NCI-H2107 (cell line): ENCODE measurements around the gene SLC26A11.
A peak's percentile ranks its signal among the peaks of the same experiment; 100 is the strongest.
"Not testable (repeated sequence)": the region's sequence is repeated elsewhere in the genome, so short reads cannot be mapped to it uniquely, and the experiment has no call there.

ENCODE experiments used
- DNase-seq: peaks from one replicate; lab custom pipeline; 2025; lab: John Stamatoyannopoulos, UW

The SLC26A11 gene

DNA sequence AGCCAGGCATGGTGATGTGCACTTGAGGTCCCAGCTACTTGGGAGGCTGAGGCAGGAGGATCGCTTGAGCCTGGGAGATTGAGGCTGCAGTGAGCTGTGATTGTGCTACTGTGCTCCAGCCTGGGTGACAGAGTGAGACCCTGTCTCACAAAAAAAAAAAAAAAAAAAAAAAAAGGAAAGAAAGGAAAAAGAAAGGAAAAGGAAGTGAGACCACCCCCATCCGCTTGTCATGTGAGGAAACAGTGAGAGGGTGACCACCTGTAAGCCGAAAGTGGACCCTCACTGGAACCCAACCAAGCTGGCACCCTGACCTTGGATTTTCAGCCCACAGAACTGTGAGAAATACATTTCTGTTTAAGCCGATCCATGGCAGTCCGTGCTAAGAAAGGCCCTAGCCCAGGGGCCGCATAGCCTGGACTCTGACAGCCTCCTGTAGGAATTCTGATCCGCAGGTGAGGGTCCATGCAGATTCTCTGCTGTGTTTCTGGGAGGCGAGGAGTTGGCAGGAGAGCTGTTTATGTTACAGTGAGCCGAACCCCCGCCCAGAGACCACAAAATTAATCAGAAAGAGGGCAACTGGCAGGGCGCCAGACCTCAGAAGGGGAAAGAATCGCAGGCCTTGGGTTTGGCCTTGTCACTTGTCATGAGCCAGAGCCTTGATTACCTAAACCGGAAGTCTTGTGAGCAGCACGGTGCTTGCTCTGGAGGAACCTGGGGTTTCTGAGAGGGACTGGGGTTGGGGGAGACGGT, 1.0 kb upstream of the SLC26A11 start:
- DNase-seq, result peak; percentile 65

DNA sequence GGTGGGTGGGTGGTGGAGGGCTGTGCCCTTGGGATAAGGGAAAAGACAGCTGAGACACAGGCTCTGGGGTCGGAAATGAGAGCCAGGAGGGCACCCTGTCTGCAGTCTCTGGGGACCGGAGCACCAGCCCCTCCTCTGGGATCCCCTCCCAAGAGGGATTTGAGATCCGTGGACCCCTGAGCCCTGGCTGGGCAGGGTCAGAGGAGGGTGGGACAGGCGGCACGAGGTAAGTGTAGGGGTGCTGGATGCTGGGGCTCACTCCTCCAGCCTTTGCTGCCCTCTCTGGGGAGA, 519 bp upstream of the SLC26A11 start:
- DNase-seq, result no peak

DNA sequence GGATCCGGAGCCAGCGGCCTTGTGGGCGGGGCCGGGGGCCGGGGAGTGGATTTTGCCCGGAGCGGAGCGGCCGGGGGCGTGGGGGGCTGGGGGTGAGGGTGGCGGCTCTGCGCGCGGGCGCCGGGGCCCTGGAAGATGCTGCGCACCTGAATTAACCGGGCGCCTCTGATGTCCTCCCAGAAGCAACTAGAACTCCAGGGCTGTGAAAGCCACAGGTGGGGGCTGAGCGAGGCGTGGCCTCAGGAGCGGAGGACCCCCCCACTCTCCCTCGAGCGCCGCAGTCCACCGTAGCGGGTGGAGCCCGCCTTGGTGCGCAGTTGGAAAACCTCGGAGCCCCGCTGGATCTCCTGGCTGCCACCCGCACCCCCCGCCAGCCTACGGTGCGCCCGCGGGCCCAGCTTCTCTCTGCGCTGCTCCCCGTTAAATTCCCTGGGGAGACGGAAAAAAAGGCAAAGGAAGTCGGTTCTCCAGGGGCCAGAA, 549 bp downstream of the SLC26A11 start:
- DNase-seq, result no peak

DNA sequence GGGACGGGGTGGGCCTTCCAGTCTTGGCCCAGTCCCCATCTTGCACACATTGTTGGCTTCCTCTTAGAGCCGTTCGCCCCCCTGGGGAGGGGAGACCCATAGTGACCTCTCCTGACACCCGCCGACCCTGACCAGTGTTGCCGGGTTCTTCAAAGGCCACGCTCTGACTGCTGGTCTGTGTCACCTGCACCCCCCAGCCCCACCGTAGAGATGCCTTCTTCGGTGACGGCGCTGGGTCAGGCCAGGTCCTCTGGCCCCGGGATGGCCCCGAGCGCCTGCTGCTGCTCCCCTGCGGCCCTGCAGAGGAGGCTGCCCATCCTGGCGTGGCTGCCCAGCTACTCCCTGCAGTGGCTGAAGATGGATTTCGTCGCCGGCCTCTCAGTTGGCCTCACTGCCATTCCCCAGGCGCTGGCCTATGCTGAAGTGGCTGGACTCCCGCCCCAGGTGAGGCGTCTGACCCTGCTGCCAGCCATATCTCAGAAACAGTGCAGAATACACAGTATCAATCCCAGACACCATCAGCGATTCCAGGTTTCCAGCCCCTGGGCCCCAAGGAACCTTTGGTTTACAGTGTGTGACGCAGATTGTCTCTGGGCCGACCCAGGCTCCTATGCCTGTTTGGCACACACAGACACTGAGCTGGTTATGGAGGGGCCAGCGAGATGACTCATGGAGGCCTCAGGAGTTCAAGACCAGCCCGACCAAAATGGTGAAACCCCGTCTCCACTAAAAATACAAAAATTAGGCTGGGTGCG, 1.3 kb downstream of the SLC26A11 start:
- DNase-seq, result no peak

DNA sequence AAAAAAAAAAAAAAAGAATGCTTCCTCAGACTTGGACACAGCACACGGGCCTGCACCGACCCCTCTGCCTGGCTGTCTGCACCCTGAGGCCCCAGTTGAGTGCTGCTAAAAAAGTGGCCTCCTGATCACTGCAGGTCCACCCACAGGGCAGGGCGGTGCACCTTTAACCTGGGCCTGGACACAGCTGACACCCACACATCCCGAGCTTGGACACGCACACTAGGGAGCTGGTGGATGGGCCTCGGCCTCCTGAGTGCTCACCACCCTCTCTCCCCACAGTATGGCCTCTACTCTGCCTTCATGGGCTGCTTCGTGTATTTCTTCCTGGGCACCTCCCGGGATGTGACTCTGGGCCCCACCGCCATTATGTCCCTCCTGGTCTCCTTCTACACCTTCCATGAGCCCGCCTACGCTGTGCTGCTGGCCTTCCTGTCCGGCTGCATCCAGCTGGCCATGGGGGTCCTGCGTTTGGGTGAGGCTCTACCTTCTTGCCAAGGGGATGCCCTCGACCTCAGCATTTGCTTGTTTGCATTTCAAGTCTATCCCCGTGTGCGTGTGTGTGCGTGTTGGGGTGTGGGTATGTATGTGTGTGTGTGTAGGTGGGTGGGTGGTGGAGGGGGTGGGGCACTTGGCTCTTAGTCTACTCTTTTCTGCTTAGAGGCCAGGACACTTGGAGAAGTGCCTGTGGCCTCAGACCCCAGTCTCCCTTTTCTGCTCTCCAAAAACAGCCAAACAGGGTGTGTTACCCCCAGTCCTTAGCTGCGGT, 2.3 kb downstream of the SLC26A11 start:
- DNase-seq, result no peak

DNA sequence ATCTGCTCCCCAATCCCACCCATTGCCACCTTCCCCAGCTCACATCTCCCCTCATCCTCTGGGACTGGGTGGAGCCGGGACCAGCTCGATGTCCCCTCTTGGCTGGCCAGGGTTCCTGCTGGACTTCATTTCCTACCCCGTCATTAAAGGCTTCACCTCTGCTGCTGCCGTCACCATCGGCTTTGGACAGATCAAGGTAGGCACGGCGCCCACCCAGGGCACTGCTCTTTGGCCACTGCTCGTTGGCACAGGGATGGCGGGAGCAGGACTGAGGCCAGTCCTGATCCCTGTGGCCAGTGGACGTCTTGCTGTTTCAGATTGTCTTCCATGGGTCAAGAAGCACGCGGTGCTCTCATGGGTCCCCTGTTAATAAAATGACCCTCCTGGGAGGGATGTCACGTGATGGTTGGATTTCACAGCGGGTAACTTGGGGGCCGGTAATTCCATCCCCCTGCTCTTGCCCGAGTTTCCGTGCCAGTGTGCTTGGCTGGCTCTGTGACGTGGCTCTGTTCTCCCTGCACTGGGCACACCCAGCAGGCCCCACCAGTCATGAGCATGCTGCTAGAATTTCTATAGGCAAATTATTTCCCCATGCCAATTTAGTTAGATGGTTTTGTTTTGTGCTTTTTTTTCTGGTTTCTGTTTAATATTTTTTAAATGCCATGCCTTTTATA, 3.1 kb downstream of the SLC26A11 start:
- DNase-seq, result no peak

DNA sequence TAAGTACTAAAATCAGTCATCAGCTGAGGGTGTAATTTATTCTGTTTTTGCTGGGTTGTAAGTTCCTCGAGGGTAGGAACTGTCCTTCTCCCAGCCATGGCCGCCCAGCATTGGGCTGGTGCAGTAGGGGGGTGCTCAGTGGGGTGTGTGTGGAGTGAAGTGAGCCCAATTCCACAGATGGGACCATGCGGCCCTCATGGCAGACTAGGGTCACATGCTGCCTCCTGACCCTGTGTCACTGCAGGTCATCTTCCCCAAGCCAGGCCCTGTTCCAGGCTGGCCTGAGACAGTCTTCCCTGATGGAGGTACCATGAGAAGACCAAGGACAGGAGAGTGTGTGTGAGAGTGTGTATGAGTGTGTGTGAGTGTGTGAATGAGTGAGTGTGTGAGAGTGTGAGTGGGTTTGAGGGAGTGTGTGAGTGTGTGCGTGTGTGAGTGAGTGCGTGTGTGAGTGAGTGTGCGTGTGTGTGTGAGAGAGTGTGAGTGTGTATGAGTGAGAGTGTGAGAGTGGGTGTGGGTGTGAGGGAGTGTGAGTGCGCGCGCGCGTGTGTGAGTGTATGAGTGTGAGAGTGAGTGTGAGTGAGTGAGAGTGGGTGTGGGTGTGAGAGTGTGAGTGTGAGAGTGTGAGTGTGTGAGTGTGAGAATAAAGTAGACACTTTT, 3.7 kb downstream of the SLC26A11 start:
- DNase-seq, result no peak

DNA sequence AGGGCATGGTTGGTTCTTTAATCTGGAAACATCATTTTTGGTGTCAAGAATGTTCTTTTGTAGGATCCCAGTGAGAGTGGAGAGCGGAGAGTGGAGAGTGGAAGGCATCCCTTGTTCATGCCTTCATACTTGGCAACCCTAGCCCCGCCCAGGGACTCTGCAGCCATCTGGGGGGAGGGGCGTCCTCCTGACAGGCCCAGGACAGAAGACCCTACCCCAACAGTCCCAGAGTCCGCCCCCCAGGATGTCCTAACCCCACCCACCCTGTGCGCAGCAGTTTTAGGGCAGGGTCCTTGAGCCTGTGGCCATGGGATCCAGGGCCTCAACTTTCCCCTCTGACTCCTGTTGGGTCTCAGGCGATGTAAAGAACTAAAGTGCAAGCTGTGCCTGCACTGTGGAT, 4.5 kb downstream of the SLC26A11 start:
- DNase-seq, result no peak

DNA sequence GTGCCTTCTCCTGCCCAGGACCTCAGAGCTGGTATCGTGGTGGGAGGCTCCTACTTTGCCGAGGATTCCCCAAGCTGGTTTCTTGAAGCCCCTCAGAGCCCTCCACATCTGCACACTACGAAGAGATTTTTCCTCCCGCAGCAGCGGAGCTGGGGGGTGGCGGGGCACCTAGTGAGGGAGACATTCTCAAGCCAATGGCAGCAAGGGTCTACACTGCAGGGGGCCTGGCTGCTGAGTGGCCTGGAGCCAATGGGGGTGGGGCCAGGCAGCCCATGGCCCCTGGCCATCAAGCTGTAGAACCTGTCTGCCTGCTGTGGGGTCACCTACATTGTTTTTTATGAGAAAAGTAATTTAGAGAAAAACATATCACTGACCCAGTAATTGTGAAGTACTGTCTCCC, 5.0 kb downstream of the SLC26A11 start:
- DNase-seq, result no peak

DNA sequence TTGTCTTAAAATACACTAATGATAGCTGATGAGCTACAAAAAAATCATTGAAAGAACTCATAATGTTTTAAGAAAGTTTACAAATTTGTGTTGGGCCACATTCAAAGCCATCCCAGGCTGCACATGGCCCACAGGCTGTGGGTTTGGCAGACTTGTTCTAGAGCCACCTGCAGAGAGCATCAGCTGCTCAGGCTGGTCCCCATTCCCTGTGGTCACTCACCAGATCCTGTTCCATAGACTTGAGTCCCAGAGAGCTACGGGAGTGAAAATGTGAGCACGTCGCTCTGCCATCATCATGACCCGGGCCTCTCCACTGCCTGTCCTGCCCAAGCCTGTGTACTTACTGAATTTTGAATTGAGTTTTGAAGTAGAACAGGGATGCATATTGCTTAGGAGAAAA, 6.9 kb downstream of the SLC26A11 start:
- DNase-seq, result no peak

DNA sequence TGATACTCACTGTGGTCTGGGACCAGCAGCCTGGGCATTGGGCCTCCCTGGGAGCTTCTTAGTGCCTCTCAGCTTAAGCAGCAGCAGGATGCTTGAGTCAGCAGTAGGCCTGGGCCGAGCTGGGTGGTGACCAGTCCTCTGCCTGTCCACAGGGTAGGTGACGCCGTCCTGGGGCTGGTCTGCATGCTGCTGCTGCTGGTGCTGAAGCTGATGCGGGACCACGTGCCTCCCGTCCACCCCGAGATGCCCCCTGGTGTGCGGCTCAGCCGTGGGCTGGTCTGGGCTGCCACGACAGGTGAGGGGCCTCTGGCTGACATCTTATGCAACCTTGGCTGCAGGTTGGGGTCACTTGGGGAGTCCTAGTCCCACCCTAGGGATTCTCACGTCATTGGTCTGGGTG, 7.4 kb downstream of the SLC26A11 start:
- no peak for DNase-seq

DNA sequence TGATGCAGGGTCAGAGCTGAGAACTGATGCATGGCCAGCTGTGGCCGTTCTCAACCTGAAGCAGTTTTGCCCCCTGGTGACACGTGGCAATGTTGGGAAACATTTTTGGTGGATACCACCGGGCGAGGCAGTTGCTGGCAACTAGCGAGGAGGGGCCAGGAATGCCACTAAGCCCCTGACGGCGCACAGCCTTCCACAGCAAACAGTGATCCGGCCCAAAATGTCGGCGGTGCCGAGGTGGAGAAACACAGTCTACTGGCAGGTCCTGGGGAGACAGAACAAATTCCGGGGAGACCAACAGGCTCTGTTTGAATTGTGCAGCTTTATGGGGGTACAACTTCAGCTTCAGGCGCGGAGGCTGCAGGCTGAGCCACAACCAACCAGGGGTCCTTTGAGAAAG, 8.2 kb downstream of the SLC26A11 start:
- no peak for DNase-seq

DNA sequence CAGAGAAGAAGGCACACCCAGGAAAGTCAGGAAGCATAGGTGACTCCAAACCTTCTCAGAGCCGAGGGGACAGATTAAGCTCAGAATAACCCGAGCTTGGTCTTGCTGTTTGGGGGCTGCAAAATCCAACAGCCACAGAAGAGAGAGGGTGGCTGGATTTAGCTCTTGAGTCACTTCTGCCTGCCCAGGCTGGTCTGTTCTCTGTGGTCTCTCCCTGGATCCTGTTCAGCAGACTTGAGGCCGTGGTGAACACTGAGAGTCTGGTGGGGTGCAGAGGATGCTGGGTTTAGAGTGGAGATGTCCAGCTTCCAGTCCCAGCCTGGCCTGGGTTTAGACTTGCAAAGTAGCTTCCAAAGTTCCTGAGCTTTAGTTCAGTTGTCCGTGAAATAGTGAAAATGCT, 8.8 kb downstream of the SLC26A11 start:
- DNase-seq, result no peak

DNA sequence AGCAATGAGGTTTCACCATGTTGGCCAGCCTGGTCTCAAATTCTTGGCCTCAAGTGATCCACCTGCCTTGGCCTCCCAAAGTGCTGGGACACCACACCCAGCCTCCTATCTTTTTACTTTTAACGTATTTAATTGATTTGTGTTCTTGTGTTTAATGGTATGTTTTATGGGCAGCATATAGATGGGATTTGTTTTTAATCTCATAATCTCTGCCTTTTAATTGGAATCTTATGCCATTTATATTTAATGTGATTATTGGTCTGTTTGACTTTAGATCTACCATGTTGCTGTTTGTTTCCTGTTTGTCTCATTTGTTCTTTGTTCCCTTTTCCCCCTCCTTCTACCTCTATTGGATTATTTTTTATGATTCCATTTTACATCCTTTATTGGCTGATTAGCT, 12.2 kb downstream of the SLC26A11 start:
- no peak for DNase-seq

DNA sequence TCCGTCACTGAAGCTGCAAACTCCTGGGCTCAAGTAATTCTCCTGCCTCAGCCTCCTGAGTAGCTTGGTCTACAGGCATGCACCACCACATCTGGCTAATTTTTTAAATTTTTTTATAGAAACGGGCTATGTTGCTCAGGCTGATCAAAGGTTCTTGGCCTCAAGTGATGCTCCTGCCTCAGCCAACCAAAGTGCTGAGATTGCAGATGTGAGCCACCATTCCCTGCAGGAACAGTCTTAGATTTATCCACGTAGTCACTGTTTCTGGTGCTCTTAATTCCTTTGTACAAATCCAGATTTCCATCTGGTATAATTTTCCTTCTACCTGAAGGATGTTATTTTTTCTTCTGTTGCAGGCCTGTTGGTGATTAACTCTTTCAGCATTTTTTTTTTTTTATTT, 13.0 kb downstream of the SLC26A11 start:
- DNase-seq, result no peak

DNA sequence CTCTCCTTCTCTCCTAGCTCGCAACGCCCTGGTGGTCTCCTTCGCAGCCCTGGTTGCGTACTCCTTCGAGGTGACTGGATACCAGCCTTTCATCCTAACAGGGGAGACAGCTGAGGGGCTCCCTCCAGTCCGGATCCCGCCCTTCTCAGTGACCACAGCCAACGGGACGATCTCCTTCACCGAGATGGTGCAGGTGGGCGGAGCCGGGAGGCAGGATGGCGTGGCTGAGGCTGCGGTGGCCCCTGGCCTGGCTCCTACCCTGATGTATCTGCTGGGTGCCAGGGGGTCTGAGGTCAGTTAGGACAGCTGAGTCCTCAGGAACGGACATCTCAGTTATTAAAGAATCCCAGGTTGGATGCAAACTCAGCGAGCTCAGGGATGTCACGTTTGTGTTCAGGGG, 16.7 kb downstream of the SLC26A11 start:
- DNase-seq, result no peak

DNA sequence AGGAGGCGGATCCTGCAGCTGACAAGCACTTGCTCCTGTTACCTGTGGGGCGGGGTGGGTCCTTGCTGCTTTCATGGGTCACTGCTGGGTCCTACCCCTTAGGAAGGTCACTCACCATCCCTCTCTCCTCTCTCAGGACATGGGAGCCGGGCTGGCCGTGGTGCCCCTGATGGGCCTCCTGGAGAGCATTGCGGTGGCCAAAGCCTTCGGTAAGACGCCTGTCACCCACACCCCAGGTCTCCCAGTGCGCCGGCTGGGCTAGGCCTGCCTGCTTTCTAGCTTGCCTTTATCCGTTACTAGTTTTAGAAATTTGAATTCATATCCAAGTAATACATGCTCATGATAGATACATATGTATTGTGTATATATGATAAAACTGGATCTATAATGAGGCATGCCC, 17.2 kb downstream of the SLC26A11 start:
- no peak for DNase-seq

DNA sequence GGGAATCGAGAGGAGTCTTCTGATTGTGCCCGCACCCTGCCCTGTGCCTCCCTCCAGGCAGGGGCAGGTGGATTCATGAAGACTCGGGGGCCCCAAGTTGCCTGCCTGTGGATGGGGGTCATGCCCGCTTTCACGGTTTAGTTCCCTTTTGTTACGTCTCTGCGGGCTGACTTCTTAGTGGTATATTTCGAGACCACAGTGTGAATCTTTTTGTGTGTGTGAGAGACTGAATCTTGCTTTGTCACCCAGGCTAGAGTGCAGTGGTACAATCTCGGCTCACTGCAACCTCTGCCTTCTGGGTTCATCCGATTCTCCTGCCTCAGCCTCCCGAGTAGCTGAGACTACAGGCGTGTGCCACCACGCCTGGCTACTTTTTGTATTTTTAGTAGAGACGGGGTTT, 22.3 kb downstream of the SLC26A11 start:
- DNase-seq, result no peak

DNA sequence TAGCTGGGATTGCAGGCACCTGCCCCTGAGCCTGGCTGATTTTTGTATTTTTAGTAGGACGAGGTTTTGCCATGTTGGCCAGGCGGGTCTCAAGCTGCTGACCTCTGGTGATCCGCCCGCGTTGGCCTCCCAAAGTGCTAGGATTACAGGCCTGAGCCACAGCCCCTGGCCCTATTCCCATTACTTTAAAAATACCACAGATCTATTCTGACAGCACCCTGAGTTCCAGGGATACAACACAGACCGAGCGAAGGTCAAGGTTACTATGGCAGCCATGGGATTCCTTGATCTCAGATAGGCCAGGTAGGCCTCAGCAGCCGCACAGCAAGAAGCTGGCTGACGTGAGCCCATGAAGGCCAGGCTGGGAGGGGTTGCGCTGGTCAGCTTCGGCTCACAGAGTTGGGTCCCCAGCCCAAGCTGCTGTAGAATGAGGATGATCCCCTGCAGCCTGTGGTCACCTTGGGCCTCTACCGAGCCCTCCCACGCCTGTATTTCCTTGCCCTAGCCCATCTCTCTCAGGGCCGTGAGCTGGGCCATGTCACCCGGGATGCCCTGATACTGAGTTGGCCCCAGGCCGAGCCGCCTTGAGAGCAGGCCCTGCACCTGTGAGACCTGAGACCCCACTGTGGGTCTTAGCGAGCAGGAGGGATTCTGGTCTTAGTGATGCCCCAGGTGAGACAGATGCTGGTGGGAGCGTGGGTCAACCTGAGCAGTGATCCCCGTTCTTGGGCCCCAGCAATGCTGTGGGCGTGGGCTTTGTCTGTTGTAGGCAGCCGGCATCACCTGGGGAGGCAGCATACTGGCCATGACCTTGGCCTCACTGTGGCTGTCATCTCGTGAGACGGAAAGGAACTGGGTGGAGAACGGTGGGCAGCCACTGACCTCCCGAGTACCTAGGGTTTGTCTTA, 23.6 kb downstream of the SLC26A11 start:
- no peak for DNase-seq

DNA sequence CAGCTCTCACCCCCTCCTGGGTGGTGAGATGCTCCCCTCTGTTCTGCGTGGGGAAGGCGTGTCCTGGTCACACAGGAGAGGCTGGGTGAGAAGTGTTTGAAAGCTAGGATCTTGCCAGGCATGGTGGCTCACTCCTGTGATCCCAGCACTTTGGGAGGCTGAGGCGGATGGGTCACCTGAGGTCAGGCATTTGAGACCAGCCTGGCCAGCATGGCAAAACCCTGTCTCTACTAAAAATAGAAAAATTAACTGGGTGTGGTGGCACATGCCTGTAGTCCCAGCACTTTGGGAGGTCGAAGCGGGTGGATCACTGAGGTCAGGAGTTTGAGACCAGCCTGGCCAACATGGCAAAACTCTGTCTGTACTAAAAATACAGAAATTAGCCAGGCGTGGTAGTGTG, 24.2 kb downstream of the SLC26A11 start:
- DNase-seq, result not testable (repeated sequence)
